GM12878 (cell line): ENCODE measurements around the gene GP2. TPM values are rescaled to one million over a fixed set of nuclear protein-coding genes. Genes with fewer than 3 reads are reported as not detected.

Experiments used
- ATAC-seq: fragments of 200-7000 bp; cut with Tn5 transposase; 3 replicates; pipeline ENCODE4 v1.9.1; 2020; ENCODE audit warnings: mild to moderate bottlenecking, moderate library complexity
- BruUV-seq: library from RNA; stranded (reverse); fragments of 400-500 nt; replicated peaks from 2 replicates; lab custom pipeline; 2021; lab: Mats Ljungman, UMichigan
- CTCF ChIA-PET: fragments of 300-600 bp; sonication (Branson Sonifier 250); formaldehyde crosslinking; extraction: SDS; loops from one replicate; lab custom pipeline; 2021; ENCODE audit warnings: inconsistent platforms; lab: Yijun Ruan, JAX
- POLR2A ChIA-PET: fragments of 350-600 bp; formaldehyde crosslinking; extraction: SDS; loops from one replicate; lab custom pipeline; 2021; ENCODE audit warnings: inconsistent platforms; lab: Charles Lee
- RAD21 ChIA-PET: fragments of 300-600 bp; sonication (Branson Sonifier 250); formaldehyde crosslinking; loops from one replicate; lab custom pipeline; 2023; ENCODE audit warnings: antibody characterized with exemption; ENCODE audit not compliant: unreplicated experiment; lab: Charles Lee
- SMC1A ChIA-PET: fragments of 300-600 bp; sonication (Branson Sonifier 250); formaldehyde crosslinking; loops from one replicate; lab custom pipeline; 2023; ENCODE audit not compliant: unreplicated experiment, uncharacterized antibody; lab: Charles Lee
- DNase-seq: peaks from one replicate; pipeline ENCODE4 v3.0.0-alpha.2; 2011; ENCODE audit warnings: low read depth, low spot score
- FAIRE-seq: peaks from 3 replicates; lab custom pipeline; 2011; peaks lifted over from hg19 to GRCh38; lab: Jason Lieb, UNC
- H2AFZ ChIP-seq: 2 replicates; pipeline ENCODE4 v1.6.0; 2011; ENCODE audit warnings: low read depth, low read length, control low read depth; ENCODE audit not compliant: control insufficient read depth
- H3K27ac ChIP-seq: 2 replicates; pipeline ENCODE4 v1.5.1; 2011; ENCODE audit warnings: control low read depth; ENCODE audit not compliant: control insufficient read depth, insufficient read depth
- H3K27me3 ChIP-seq, 2 experiments: replicated peaks in 1 of 2; 2 replicates each; pipeline versions ENCODE4 v1.6.0 to v1.6.1; 2011; ENCODE audit warnings: low read length in 1 of 2; ENCODE audit not compliant: control insufficient read depth in 2 of 2, insufficient read depth in 2 of 2
- H3K36me3 ChIP-seq, 2 experiments: 2 replicates each; pipeline ENCODE4 v1.5.1; 2011; ENCODE audit warnings: low read length in 1 of 2; ENCODE audit not compliant: control insufficient read depth in 2 of 2, insufficient read depth in 2 of 2
- H3K4me1 ChIP-seq: 2 replicates; pipeline ENCODE4 v1.6.1; 2011; ENCODE audit warnings: mild to moderate bottlenecking, low read length, moderate library complexity, mixed read lengths; ENCODE audit not compliant: control insufficient read depth, insufficient read depth
- H3K4me2 ChIP-seq: 2 replicates; pipeline ENCODE4 v1.6.0; 2011; ENCODE audit warnings: control low read depth; ENCODE audit not compliant: control insufficient read depth, insufficient read depth
- H3K4me3 ChIP-seq: fragments of 200-600 bp; sonication (generic); 2 replicates; pipeline ENCODE4 v1.5.1; 2016
- H3K79me2 ChIP-seq: 2 replicates; pipeline ENCODE4 v1.6.0; 2011; ENCODE audit warnings: low read length; ENCODE audit not compliant: control insufficient read depth, insufficient read depth
- H3K9ac ChIP-seq: 2 replicates; pipeline ENCODE4 v1.8.0; 2011; ENCODE audit warnings: low read length, control low read depth, mixed read lengths; ENCODE audit not compliant: control insufficient read depth, insufficient read depth
- H3K9me3 ChIP-seq: replicated peaks from 3 replicates; pipeline ENCODE4 v1.5.1; 2011; ENCODE audit warnings: mild to moderate bottlenecking, low read length; ENCODE audit not compliant: control insufficient read depth, insufficient read depth
- H4K20me1 ChIP-seq: 2 replicates; pipeline ENCODE4 v1.6.0; 2011; ENCODE audit not compliant: control insufficient read depth, insufficient read depth
- MTA2 ChIP-seq: fragments of 450-650 bp; IDR thresholded peaks from 2 replicates; pipeline ENCODE4 v1.6.1; 2016; ENCODE audit warnings: low read depth, mild to moderate bottlenecking, moderate library complexity
- NKRF ChIP-seq: fragments of 450-650 bp; conservative IDR thresholded peaks from 2 replicates; pipeline ENCODE4 v1.6.1; 2017; ENCODE audit warnings: mild to moderate bottlenecking, moderate library complexity
- STAT3 ChIP-seq: IDR thresholded peaks from 2 replicates; pipeline ENCODE4 v1.6.1; 2011; ENCODE audit warnings: low read depth, low read length, improper control_type of control experiment
- WGBS: methylation state at CpG from one replicate; pipeline ENCODE4 v1.1.6; 2016; ENCODE audit warnings: low lambda C conversion rate; ENCODE audit not compliant: insufficient replicate concordance, insufficient coverage; ENCODE audit errors: missing lambda C conversion rate; 5-methylcytosine and 5-hydroxymethylcytosine counted together
- in situ Hi-C: fragments of 300-500 bp; cut with MboI; formaldehyde crosslinking; loops from 9 replicates; pipeline ENCODE4 v1.14.3; 2018; ENCODE audit warnings: mixed read lengths
- intact Hi-C: fragments of 100-400 bp; cut with micrococcal nuclease; formaldehyde crosslinking; loops from one replicate; pipeline ENCODE4 v1.14.2; 2022; ENCODE audit not compliant: unreplicated experiment
- polyA plus RNA-seq, 11 experiments: library from polyadenylated mRNA; depleted of rRNA in 4 of 11; unstranded in 6 of 11; stranded (reverse) in 5 of 11; fragments of >200 nt; fragmentation: Nextera tagmentation in 4 of 11; fragmentation: Illumina TruSeq in 1 of 11; extraction: Ambion mirVana in 4 of 11; extraction: Trizol in 1 of 11; gene quantifications; 1 replicate in 1 of 11; 2 replicates in 10 of 11; pipeline versions ENCODE4 v1.2.1 to v1.2.3, GENCODE V29; 2011 to 2016; ENCODE audit warnings: inconsistent platforms in 2 of 11, missing spikeins in 2 of 11, low read depth in 1 of 11
- total RNA-seq, 4 experiments: library from RNA; depleted of rRNA in 3 of 4; stranded (reverse); fragments of >200 nt in 3 of 4; fragmentation: Illumina TruSeq in 1 of 4; extraction: Trizol in 1 of 4; gene quantifications; 2 replicates each; pipeline versions ENCODE4 v1.2.1 to v1.2.3, GENCODE V29; 2013 to 2021

The GP2 gene
- total and polyA plus RNA-seq, 10 of the 15 experiments (the other 5 are each of a cell fraction or from before 2014, with no cell fraction given) = 6.9 TPM; not detected in 9

- no peak for TF ChIP-seq NKRF
- TF ChIP-seq STAT3 = no peak
Measured at GRCh38 chr16:20372701-20373100, 45.4 kb upstream of the GP2 start (continued).

- POLR2A ChIA-PET = no interaction called here
- H3K4me1 ChIP-seq = no peaks in the 10 kb centered on the region
- no peak overlapping the region for H3K27ac ChIP-seq
- no peaks in the 10 kb centered on the region for H3K36me3 ChIP-seq
- SMC1A ChIA-PET = no interaction called here
- FAIRE-seq = no peak
- no TSS peak for BruUV-seq
- no peak overlapping the region for H3K4me2 ChIP-seq
- no peaks in the 10 kb centered on the region for H4K20me1 ChIP-seq
- in situ Hi-C loops = loop anchor here (25.0 kb wide), 1 partner anchor 1332 kb away; no protein-coding TSS in a partner anchor
- 25% methylated on average over 9 of the region's 9 CpGs for WGBS
- CTCF ChIA-PET = interaction anchor here (0.9 kb wide), 1 partner anchor 16 kb away, joined by 4 read pairs; no protein-coding TSS in a partner anchor
- intact Hi-C loops = no loop called here
- no peak overlapping the region for H3K4me3 ChIP-seq
- H3K9ac ChIP-seq = no peak overlapping the region
- no peak overlapping the region for H2AFZ ChIP-seq
- DNase-seq = no peak
- no peaks in the 10 kb centered on the region; a peak in 1 of 4 replicates for H3K27me3 ChIP-seq
- no peak for TF ChIP-seq MTA2
- RAD21 ChIA-PET = no interaction called here
- no peaks in the 10 kb centered on the region for H3K79me2 ChIP-seq
- H3K9me3 ChIP-seq = no peaks in the 10 kb centered on the region
- ATAC-seq = no peak
Measured at GRCh38 chr16:20369452-20370054, 42.2 kb upstream of the GP2 start.
